ENCODE data around the gene KCP. TPM values are rescaled to one million over a fixed set of nuclear protein-coding genes. Genes with fewer than 3 reads are reported as not detected.

Gene KCP
- total and polyA plus RNA-seq, 8 donors = 0.08 to 0.95 (median 0.35) TPM

- Histone ChIP-seq H3K36me3 (no peaks in the 10 kb centered on the region), H3K4me1 (no peaks in the 10 kb centered on the region), H3K27me3 (no peaks in the 10 kb centered on the region), H3K4me3 (no peak overlapping the region), H3K9me3 (no peaks in the 10 kb centered on the region), H3K27ac (no peak overlapping the region)
- no peak for TF ChIP-seq CTCF (IDR thresholded peaks at IDR 0.05)
- no peak for ATAC-seq
- intact Hi-C loops (cut with DNase I) = no loop called here
- DNase-seq = no peak
- 69 to 71% methylated on average over 17 of the region's 17 CpGs for WGBS, 2 donors
- FAIRE-seq = no peak
Observed at GRCh38 chr7:128856001-128856718, 54.3 kb downstream of the KCP start.

GRCh38 chr7:128855559-128855958 is 55.0 kb downstream of the KCP start:
- WGBS, 2 donors = 71 to 83% methylated on average over 3 of the region's 3 CpGs
- Histone ChIP-seq H3K4me1 (no peaks in the 10 kb centered on the region), H3K9me3 (no peaks in the 10 kb centered on the region), H3K27ac (no peak overlapping the region), H3K27me3 (no peaks in the 10 kb centered on the region), H3K4me3 (no peak overlapping the region), H3K36me3 (no peaks in the 10 kb centered on the region)
- FAIRE-seq (no peak), ATAC-seq (no peak), DNase-seq (no peak)
- intact Hi-C loops (cut with DNase I) = no loop called here
- TF ChIP-seq CTCF (IDR thresholded peaks at IDR 0.05) = no peak

GRCh38 chr7:128854396-128854795 is 56.1 kb downstream of the KCP start:
- no peak for ATAC-seq
- Histone ChIP-seq H3K4me1 (no peaks in the 10 kb centered on the region), H3K9me3 (no peaks in the 10 kb centered on the region), H3K36me3 (no peaks in the 10 kb centered on the region), H3K27me3 (no peaks in the 10 kb centered on the region), H3K4me3 (no peak overlapping the region), H3K27ac (no peak overlapping the region)
- intact Hi-C loops (cut with DNase I) = no loop called here
- no peak for DNase-seq
- no peak for FAIRE-seq
- WGBS, 2 donors = 73 to 79% methylated on average over 21 of the region's 21 CpGs
- no peak for TF ChIP-seq CTCF (IDR thresholded peaks at IDR 0.05)

DNA sequence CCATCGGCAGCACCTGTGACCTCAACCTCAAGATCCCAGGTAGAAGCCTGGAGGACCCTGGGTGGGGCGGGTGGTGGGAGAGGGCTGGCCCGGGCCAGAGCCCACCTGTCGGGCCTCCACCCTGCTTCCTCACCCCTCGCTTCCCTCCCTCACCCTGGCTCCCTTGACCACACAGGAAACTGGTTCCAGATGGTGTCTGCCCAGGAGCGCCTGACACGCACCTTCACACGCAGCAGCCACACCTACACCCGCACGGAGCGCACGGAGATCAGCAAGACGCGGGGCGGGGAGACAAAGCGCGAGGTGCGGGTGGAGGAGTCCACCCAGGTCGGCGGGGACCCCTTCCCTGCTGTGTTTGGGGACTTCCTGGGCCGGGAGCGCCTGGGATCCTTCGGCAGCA is 56.7 kb downstream of the KCP start:
- no peak for DNase-seq
- H3K9me3 ChIP-seq = no peaks in the 10 kb centered on the region
- no peak for FAIRE-seq
- ATAC-seq = no peak
- no peak overlapping the region for H3K4me3 ChIP-seq
- TF ChIP-seq CTCF (IDR thresholded peaks at IDR 0.05) = no peak
- WGBS, 2 donors = 63 to 72% methylated on average over 23 of the region's 23 CpGs
- intact Hi-C loops (cut with DNase I) = no loop called here
- H3K27ac ChIP-seq = no peak overlapping the region
- H3K36me3 ChIP-seq = no peaks in the 10 kb centered on the region
- no peaks in the 10 kb centered on the region for H3K4me1 ChIP-seq
- H3K27me3 ChIP-seq = no peaks in the 10 kb centered on the region

DNA sequence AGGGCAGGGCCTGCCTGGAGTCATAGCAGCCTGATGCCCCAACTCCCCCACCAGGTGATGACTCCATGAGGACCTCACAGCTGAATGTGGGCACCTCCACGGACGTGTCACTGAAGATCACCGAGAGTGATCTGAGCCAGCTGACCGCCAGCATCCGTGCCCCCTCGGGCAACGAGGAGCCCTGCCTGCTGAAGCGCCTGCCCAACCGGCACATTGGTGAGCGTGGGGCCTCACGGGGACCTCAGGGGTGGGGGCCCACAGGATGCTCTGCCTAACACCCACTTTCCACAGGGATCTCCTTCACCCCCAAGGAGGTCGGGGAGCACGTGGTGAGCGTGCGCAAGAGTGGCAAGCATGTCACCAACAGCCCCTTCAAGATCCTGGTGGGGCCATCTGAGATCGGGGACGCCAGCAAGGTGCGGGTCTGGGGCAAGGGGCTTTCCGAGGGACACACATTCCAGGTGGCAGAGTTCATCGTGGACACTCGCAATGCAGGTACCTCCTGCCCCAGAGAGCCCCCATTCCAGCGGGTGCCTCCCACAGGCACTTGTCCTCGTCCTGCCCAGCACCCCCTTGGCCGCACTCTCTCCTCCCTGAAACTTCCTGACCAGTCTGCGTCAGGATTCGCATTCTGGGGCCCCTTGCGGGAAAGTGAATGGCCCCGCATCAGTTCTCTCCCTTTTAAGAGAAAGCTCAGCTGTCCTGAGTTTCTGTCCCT is 57.8 kb downstream of the KCP start:
- FAIRE-seq (no peak), DNase-seq (no peak), ATAC-seq (no peak)
- Histone ChIP-seq H3K9me3 (no peaks in the 10 kb centered on the region), H3K4me3 (no peak overlapping the region), H3K4me1 (no peaks in the 10 kb centered on the region), H3K27me3 (no peaks in the 10 kb centered on the region), H3K27ac (no peak overlapping the region), H3K36me3 (no peaks in the 10 kb centered on the region)
- no peak for TF ChIP-seq CTCF (IDR thresholded peaks at IDR 0.05)
- WGBS, 2 donors = 70 to 75% methylated on average over 28 of the region's 28 CpGs
- intact Hi-C loops (cut with DNase I) = no loop called here

Measured in pancreas (tissue), 10 donors.